ENCODE data around the gene DUT. TPM values are rescaled to one million over a fixed set of nuclear protein-coding genes. Genes with fewer than 3 reads are reported as not detected.
"Not testable (repeated sequence)": the region's sequence is repeated elsewhere in the genome, so short reads cannot be mapped to it uniquely, and the experiment has no call there.

The DUT gene
- total RNA-seq, 1 donor from 2014 or later, result 79.7 TPM

GRCh38 chr15:48318131-48318530, 13.1 kb upstream of the DUT start:
- TF ChIP-seq CTCF (IDR thresholded peaks at IDR 0.05; ENCODE audit: unreplicated experiment), result no peak
- Mint-ChIP-seq H3K27ac (no peak overlapping the region), H3K27me3 (ENCODE audit: low read depth) (peaks cover 4% of the 10 kb centered on the region), H3K4me3 (no peak overlapping the region), H3K9me3 (peaks cover 4% of the 10 kb centered on the region), H3K4me1 (no peaks in the 10 kb centered on the region), H3K36me3 (no peaks in the 10 kb centered on the region)
- DNase-seq (ENCODE audit: low spot score in 2 of 2, unreplicated experiment in 2 of 2), result no peak

- peaks cover 4% of the 10 kb centered on the region for H3K27me3 Mint-ChIP-seq (ENCODE audit: low read depth)
- H3K4me1 Mint-ChIP-seq, result peaks cover 9% of the 10 kb centered on the region
- H3K36me3 Mint-ChIP-seq, result no peaks in the 10 kb centered on the region
- H3K4me3 Mint-ChIP-seq, result no peak overlapping the region
- H3K9me3 Mint-ChIP-seq, result no peaks in the 10 kb centered on the region
- no peak for DNase-seq (ENCODE audit: low spot score in 2 of 2, unreplicated experiment in 2 of 2)
- TF ChIP-seq CTCF (IDR thresholded peaks at IDR 0.05; ENCODE audit: unreplicated experiment), result no peak
- H3K27ac Mint-ChIP-seq, result no peak overlapping the region
Observed at GRCh38 chr15:48323294-48323693, 7.9 kb upstream of the DUT start.

GRCh38 chr15:48324949-48325348, 6.3 kb upstream of the DUT start:
- TF ChIP-seq CTCF (IDR thresholded peaks at IDR 0.05; ENCODE audit: unreplicated experiment), result no peak
- no peak overlapping the region for H3K27ac Mint-ChIP-seq

GRCh38 chr15:48325400-48325799, 5.8 kb upstream of the DUT start:
- Mint-ChIP-seq H3K27me3 (ENCODE audit: low read depth) (no peaks in the 10 kb centered on the region), H3K27ac (no peak overlapping the region), H3K9me3 (no peaks in the 10 kb centered on the region), H3K4me3 (no peak overlapping the region), H3K4me1 (peaks cover 18% of the 10 kb centered on the region), H3K36me3 (no peaks in the 10 kb centered on the region)
- no peak for TF ChIP-seq CTCF (IDR thresholded peaks at IDR 0.05; ENCODE audit: unreplicated experiment)
- no peak for DNase-seq (ENCODE audit: low spot score in 2 of 2, unreplicated experiment in 2 of 2)

More at GRCh38 chr15:48324949-48325348, 6.3 kb upstream of the DUT start:
- Mint-ChIP-seq H3K4me1 (peaks cover 13% of the 10 kb centered on the region), H3K27me3 (ENCODE audit: low read depth) (peaks cover 2% of the 10 kb centered on the region), H3K4me3 (no peak overlapping the region), H3K36me3 (no peaks in the 10 kb centered on the region), H3K9me3 (no peaks in the 10 kb centered on the region)
- DNase-seq (ENCODE audit: low spot score in 2 of 2, unreplicated experiment in 2 of 2), result no peak

GRCh38 chr15:48326180-48326579, 5.0 kb upstream of the DUT start:
- H3K4me1 Mint-ChIP-seq, result peaks cover 19% of the 10 kb centered on the region
- not testable (repeated sequence) for DNase-seq (ENCODE audit: low spot score in 2 of 2, unreplicated experiment in 2 of 2); H3K9me3 Mint-ChIP-seq; H3K36me3 Mint-ChIP-seq; H3K4me3 Mint-ChIP-seq; H3K27ac Mint-ChIP-seq; H3K27me3 Mint-ChIP-seq (ENCODE audit: low read depth)

- H3K27ac Mint-ChIP-seq, result peak overlapping the region; percentile 98
- H3K27me3 Mint-ChIP-seq (ENCODE audit: low read depth), result no peaks in the 10 kb centered on the region
- DNase-seq (ENCODE audit: low spot score in 2 of 2, unreplicated experiment in 2 of 2), result no peak
- peaks cover 3% of the 10 kb centered on the region for H3K36me3 Mint-ChIP-seq
- H3K4me3 Mint-ChIP-seq, result peak overlapping the region; percentile 100
- H3K4me1 Mint-ChIP-seq, result peaks cover 28% of the 10 kb centered on the region
- no peaks in the 10 kb centered on the region for H3K9me3 Mint-ChIP-seq
- TF ChIP-seq CTCF (IDR thresholded peaks at IDR 0.05; ENCODE audit: unreplicated experiment), result no peak
Observed at GRCh38 chr15:48330105-48330785, 984 bp upstream of the DUT start.
